PFSK-1 (cell line): Measurements from ENCODE around the gene ZNF710.

Source experiments
- POLR2AphosphoS5 ChIP-seq: IDR thresholded peaks from 2 replicates; pipeline ENCODE4 v1.6.1; 2012; ENCODE audit warnings: low read depth, mild to moderate bottlenecking, control low read depth, low read length, moderate library complexity
- TAF1 ChIP-seq: IDR thresholded peaks from 2 replicates; pipeline ENCODE4 v1.6.1; 2012; ENCODE audit warnings: low read length, control low read depth, borderline replicate concordance; ENCODE audit not compliant: insufficient read depth

DNA sequence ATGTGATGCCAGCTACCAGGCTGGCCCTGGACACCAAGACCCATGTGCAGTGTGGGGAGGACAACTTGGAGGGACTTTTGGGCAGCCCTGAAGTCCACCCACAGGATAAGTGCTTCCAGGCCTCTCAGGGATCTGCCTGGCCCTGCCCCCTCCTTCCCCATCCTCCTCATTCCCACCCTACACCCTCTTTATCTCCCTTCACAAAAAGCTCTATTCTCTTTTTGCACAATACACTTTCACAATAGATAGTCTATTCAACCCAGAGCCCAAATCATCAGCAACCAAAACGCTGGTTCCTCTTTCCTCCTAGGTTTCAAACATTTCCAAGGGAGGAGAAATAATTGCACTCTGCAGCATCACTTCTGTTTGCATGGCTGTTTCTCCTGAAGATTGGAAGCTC, 7.8 kb upstream of the ZNF710 start:
- TF ChIP-seq POLR2AphosphoS5 (no peak), TAF1 (no peak)
